Activated naive CD4-positive, alpha-beta T cell treated with anti-CD3 and anti-CD28 coated beads, Interleukin-2, amount 10 ng/mL, durations not matched to agents 5 hours and 36 hours (primary cell): ENCODE measurements around the gene IRF9. TPM values are rescaled to one million over a fixed set of nuclear protein-coding genes. Genes with fewer than 3 reads are reported as not detected.

ENCODE experiments used
- total RNA-seq, 2 experiments: library from RNA; stranded (reverse); gene quantifications; one replicate each; pipeline ENCODE4 v1.2.3, GENCODE V29; 2021

The IRF9 gene, protein sequence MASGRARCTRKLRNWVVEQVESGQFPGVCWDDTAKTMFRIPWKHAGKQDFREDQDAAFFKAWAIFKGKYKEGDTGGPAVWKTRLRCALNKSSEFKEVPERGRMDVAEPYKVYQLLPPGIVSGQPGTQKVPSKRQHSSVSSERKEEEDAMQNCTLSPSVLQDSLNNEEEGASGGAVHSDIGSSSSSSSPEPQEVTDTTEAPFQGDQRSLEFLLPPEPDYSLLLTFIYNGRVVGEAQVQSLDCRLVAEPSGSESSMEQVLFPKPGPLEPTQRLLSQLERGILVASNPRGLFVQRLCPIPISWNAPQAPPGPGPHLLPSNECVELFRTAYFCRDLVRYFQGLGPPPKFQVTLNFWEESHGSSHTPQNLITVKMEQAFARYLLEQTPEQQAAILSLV
- total RNA-seq, result 100 to 1,000 TPM; 223 to 232 TPM

DNA sequence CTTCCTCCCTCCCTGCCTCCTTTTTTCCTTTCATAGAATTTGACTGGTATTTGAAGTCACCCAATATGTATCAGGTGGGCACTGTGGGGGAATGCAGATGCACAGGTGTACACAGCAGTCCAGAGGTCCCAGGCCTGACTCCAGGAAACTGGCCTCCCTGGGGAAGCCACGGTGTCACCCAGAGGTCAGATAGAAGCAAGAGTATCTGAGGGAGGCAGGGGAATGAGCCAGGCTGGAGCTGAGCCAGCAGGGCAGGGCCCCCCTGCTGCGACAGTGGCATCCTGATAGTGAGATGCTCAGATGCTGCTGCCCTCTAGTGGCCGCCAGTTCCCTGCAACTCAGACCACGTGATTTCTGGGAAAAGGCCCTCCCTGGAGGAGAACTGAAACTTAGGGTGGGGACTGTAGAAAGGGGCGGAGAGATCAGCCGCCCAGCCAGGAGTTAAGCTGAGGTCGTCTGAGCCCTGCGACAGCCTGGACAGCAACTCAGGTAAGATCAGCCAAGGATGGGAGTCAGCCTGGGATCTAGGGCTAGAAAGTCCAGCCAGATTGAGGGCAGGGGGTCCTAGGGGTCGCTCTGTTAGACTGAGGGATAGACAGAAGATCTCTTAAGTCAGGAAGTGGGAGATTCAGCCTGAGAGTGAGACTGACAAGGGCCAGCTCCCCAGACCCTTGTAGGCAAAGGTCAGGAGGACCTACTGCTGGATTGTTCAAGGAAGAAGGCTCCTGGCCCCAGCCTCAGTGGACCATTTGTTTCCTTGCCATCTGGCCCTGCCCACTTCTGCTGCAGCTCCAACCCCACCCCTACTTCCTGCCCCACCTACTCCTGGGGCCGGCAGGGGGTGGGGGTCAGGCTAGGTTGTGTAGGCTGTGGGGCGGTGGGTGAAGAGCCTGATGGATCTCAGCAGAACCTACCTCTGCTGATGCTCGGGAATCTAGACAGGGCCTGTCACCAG is at the start of gene IRF9:
Gene IRF9 (plus strand): TSS at position 416 of the 955 bp plus-strand sequence. CDS start 880 bp downstream, outside the sequence.

DNA sequence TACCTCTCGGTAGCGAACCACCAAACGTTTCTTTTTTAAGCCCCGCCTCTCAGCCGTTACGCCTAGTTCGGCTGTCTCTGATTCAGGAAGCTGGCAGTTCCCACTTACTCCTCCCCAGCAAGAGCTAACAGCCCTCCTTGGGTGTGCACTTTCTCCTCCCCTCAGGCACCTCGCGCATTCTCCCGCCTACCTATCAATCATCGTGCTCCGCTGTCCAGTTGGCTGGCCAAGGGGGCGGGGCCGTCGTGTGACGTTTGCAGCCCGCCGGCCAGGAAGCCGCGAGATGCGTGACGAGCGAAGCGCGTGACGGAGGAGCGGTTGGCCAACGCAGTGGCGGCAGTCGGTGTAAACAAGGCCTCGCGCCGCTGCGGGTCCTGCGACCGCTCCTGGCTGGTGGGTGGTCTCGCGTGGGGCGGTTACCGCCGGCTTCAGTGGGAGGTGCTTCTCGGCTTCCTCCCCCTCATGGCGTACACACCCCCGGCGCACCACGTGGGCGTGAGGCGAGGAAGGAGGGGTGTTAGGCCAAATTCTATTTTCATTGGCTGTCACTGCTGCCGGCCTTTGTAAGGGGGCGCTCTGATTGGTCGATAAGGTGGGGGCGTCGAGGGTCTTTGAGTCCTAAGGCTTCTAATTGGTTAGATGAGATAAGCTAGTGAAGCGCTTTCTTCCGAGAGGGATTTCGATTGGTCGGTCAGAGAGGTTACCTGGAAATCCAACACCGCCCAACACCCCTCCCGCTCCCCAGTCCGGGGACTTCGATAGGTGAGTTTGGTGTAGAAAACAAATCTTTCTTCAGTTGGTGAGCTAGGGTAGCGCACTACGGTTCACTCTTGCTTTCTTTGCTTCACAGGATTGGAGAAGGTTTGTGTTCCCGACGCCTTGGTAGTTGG is 46.3 kb upstream of the IRF9 start, which contains the start of the genes DCAF11 and NRL:
Gene DCAF11 (plus strand): TSS at position 246 of the 890 bp plus-strand sequence. CDS start 818 bp downstream, outside the sequence.
Gene NRL (minus strand): TSS at position 418 of the 890 bp plus-strand sequence. CDS start 32,101 bp downstream, outside the sequence.

DNA sequence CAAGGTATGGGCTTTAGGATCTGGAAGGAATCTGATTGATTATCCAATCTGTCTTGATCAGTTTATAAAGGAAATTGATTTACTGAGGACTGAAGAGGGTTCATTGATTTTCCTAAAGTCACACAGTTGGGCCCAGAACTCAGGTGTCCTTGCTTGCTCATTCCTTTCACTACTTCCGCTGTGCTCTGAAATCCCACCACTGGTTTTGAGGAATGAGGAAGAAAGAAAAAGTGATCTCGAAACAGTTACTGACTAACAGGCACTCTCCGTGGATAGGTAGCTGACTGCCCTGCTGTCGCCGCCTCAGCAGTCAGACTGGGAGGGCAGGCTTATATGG is 30.7 kb upstream of the IRF9 start, which contains the start of gene FITM1:
Gene FITM1 (plus strand): TSS at position 280 of the 337 bp plus-strand sequence. CDS start 905 bp downstream, outside the sequence.

DNA sequence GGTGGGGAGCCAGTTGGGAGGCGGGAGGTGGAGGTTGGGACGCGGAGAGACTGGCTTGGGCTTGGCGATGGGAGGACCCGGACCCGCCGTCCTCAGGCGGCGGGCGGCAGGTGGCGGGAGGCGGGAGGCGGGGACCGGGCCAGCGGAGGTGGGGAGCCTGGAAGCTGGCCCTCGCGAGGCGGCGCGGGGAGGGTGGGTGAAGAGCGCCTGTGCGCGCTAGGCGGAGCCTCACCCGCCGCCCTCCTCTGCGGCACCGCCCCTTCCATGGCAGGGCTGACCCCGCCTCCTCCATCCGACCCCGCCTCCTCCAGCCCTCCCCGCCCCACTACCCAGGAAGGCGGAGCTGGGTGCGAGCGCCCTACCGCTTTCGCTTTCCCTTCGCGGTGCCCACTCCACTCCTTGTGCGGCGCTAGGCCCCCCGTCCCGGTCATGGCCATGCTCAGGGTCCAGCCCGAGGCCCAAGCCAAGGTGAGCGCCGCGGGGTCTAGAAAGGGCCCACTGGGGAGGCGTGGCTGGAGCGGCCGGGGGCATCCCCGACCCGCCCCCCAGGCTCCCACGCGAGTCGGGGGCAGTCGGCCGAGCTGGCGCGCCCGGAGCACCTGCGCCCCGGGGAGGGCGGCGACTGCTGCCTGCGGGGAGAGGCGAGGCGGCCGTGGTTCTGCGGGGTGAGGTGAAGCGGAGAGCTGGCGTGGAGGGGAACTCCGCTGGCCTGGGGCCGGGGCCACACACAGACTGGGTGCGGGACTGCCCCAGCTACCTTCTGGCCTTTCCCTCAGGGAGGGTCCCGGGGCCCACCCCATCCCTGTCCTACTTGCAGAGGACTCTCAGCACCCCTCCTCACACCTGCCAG is 25.0 kb upstream of the IRF9 start, which contains the start of gene PSME1:
Gene PSME1 (plus strand): TSS at position 361 of the 850 bp plus-strand sequence. CDS start 69 bp downstream, at position 430.

DNA sequence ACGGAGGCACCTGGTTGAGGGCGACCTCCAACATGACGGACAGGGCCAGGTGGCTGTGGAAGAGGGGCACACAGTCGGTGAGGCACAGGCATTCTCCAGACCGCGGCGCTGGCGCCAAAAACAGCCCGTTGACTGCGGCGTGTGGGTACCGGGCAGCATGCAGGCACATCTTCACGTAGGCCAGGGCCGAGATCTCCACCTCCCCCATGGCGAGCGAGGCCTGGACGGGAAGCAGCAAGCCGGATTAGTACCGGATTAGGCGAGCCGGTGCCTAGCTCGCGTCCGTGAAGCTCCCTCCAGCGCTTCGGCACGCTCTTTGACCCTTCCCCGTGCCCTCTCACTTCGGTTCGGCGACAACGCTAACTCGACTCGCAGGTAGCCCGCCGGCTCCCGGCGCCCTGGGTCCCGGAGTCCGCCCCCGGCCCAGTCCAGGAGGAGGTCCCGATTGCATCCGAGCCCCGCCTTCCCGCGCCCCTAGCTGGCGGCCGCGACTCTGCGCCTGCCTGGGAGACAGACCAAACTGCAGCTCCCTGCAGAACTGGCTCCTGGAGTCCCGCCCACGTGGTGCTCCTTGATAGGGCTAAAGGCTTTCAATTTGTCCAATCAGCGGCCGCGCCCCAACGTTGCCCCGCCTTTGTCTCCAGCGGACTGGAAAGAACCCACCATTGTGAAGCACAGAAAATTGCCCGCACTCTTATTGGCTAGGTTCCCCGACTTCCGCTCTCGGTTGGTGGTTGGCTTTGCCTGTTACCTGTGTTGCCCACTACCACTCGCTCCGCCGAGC is 19.8 kb upstream of the IRF9 start, which contains the start of gene EMC9:
Gene EMC9 (minus strand): TSS at position 495 of the 784 bp plus-strand sequence. CDS start 287 bp downstream, at position 208.

DNA sequence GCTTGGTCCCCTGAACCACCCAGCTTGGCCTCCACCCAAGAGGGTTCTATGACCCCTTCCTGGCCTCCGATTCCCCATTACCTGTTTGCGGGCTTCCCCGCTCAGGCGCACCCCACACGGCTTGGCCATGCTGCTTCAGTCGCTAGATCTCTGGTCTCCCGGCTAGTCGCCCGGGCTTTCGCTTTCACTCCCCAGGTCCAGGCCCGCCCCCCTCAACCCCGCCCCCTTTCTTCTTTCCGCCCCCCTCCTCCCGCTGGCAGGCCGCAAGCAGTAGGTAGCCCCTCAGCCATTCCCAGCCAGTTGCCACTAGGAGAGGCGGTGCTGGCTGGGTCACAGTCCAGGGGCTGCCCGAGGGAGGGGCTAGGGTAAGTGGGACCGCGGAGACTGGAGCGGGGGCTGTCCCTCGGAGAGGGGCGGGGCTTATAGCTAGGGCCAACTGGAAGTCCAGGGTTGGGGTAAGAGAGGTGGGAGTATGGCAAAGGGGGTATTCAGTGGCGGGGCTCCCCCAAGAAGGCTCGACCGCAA is 14.6 kb upstream of the IRF9 start, which contains the start of gene PSME2:
Gene PSME2 (minus strand): TSS at position 158 of the 525 bp plus-strand sequence. CDS start 29 bp downstream, at position 129.

DNA sequence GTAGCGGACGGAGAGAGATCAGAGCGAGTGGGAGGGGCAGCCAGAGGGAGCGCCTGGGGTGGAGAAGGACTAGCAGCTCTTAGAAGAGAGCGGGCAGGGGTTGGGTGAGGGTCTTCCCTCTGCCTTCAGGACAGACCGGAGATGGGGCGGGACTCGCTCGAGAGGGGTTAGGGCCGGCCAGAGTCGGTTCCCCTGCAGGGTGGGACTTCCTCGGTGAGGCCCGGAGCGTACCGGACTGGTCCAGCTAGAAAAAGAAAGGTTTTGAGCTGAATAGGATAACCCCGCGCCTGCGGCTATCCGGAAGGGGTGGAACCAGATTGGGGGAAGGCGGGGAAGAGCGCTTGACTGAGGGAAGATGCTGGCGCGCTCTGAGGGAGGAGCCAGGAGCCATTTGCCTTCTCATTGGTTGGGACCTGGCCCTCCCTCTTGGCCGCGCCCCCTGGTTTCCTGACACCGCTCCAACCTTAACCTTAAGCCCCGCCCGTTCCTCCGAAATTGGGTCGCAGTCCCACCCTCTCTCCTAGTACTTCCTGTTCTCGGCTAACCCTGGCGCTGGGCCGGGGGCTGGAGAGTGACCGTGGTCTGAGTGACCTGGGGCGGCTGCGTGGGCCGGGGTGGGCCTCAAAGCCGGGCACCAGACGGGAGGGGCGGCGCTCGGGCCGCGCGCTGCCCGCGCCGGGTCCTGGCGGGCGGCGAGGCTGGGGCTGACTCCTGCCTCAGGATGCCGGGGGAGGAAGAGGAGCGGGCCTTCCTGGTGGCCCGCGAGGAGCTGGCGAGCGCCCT is 13.9 kb upstream of the IRF9 start, which contains the start of gene RNF31:
Gene RNF31 (plus strand): TSS at position 521 of the 783 bp plus-strand sequence. CDS start 201 bp downstream, at position 722.

DNA sequence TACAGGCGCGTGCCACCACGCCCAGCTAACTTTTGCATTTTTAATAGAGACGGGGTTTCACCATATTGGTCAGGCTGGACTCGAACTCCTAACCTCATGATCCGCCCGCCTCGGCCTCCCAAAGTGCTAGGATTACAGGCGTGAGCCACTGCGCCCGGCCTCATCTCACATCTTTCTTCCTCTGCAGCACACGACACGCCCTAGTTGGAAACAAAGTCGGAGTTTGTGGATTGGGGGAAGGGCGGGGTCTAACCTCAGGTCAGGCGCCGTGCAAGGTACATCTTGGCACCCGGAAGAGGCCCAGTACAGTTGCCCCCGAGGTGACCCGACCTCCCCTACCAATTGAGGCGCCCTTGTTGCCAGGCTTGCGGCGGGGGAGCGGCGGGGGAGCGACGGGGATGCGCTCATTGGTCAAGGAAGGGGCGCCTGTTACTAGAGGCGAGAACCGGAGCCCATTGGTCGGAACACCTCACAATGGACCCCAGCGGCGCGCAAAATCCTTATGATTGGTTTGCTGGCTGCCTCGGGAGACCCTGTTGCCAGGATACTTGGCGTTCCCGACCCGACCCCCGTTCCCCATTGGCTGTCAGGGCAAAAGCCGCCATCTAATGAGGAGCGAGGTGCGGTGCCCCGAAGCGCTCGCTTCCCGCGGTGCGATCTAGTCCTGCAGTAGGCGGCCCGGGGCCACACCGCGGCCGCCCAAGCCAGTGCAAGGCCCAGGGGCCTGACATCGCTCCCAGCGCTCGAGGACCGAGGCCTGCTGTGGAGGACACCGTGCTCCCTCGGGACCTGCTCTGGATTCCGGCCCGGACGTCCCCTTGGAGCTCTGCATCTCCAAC is 10.6 kb downstream of the IRF9 start, which contains the start of gene REC8:
Gene REC8 (plus strand): TSS at position 659 of the 839 bp plus-strand sequence. CDS start 473 bp downstream, outside the sequence.

DNA sequence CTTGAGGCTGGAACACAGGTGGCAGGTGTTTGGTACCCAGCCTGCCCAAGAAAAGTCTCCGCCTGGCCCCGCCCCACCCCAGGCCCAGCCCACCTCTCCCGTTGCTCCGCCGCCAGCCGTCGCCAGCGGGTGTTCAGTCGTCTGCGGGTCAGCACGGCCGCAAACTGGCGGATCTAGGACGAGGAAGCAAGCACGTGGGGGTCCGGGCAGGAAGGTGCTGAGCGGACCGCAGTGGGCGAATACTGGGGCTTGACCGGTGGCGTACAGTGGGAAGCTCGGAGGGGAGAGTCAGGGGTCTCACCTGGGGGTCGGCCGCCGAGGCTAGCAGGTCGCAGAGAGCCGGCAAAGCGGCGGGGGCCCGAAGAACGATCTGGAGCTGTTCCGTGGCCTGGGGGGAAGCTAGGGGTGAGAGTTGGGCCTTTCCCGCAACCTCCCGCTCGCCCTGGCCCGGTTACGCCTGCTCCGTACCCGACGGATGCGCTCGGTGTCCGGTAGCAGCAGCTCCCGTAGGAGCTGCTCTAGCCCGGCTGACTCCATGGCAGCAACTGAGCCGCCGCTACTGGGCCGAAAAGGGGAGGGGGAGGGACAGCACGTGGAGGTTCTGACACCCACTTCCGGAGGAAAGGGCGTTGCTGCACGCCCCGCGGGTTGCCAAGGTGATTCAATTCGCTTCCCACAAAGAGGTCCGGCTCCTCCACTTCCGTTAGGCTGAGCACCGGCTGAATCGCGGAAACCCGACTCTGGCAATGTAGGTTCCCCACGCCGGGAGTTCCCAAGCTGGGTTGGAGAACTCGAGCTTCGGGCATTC is 27.4 kb downstream of the IRF9 start, which contains the start of gene IPO4:
Gene IPO4 (minus strand): TSS at position 566 of the 808 bp plus-strand sequence. CDS start 29 bp downstream, at position 537.

DNA sequence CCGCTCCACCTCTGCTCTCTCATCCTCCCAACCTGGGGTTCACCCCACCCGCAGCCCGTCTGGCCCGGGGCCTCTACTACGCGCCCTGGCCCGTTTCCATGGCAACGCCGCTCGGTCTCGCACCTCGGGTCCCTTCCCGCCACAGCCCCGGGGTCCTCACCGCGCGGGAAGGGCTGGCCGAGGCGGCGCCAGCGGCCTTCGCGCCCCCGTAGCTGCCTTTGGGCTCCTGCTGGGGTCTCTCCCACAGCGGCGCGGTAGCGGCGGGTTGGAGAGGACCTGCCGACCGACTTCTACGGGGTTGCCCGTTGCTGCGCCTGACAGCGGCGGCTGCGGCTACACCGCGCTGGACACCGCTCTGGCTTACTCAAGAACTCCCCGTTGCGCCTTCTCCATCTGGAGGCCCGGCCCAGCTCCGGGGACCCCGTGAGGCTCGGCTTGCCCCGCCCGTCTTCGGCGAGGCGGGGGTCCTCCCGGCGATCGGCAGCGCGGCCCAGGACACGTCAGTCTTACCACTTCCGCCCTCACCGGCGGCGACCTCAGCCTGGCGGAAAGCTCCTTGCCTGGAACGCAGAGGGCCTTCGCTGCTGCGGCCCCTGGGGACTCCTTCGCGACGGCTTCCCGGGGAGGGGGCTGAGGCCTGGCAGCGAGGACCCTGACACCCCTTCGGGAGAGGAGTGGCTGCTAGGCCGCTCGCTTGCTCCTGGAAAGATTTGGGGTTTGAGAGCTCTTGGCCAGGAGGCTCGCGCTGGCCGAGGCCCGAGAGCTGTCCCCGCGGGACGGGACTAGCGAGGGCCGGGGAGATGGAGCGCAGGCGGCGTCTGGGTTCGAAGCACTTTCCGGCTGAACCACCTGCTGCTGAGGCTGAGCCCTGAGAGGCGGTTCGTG is 34.4 kb downstream of the IRF9 start, which contains the start of gene TM9SF1:
Gene TM9SF1 (minus strand): TSS at position 256 of the 885 bp plus-strand sequence. CDS start 422 bp downstream, outside the sequence.

DNA sequence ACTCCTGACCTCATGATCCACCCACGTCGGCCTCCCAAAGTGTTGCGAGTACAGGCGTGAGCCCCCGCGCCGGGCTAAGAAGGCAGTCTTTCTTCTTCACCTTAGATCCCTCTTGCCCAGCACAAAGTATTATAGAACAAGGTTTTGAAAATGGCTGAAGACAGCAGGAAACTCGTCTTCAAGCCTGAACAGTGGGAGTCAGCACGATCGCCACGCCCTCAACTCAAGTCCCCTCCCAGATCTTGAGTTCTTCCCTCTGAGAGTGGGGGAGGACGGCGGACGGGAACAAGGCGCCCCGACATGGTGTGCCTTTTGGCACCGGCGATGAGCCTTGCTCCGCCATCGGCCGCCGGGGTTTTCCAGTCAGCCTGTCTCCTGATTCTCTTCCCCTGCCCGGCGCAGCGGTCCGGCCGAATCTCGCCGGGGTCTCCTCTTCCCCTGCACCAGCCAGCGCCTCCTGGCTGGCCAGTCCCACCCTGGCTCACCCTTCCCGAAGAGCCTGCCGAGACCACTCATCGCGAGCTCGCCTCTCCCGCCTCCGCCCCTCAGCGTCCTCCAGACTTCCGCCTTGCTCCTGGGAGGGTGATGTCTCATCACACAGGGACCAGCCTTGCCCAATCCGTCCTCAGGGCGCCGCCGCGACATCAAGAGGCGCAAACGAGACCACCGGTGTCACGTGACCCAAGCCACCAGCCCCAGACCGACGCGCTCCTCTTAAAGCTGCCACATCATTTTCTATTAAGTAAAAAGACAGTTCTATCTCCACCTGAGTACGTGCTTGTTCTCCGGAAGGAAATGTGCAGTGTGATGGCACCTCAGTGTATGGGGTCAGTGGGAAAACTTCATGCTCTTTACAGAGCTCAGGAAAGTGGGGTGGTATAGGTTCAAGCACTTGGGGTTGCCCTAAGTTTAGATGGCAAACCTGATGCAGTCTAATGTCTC is 52.1 kb downstream of the IRF9 start, which contains the start of gene CHMP4A:
Gene CHMP4A (minus strand): TSS at position 565 of the 942 bp plus-strand sequence. CDS start 49 bp downstream, at position 516.

DNA sequence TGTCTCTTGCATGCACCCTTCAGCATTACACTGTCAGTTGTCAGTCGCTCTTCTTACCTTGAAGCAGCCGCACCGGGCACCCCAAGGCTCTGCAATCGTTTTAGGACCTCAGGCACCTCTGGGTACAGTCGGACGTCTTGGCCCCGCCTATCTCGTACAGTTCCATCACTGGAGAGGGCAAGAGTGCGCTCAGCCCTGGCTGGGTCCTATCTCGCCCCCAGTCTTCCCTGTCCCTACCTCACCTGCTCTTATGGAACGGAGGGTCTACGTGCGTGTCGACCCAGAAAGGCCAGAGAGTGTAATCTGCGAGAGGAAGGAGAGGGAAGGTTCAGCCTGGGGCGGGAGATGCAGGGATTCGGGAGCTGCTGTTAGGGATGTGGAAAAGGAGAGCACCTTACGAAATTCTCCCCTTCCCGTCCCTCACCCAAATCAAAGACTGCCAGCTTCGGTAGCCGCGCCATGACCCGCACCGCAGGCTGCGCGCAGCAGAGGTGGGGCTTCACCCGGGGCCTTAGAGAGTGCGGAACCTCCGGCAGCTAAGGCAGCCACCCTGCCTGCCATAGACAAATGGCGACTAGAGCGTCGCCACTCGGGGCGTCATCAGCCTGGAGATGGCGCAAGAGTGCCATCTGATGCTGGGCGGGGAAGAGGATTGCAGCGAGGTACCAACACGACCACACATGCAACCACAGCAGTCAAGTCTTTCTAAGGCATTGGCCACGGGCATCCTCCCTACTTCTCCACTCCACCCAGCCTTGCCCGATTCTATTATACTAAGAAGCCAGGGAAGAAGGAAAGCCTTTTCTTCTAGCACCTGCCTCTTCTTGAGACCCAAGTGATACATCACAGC is 54.7 kb downstream of the IRF9 start, which contains the start of gene MDP1:
Gene MDP1 (minus strand): TSS at position 572 of the 850 bp plus-strand sequence. CDS start 111 bp downstream, at position 461.

